Mucosa of rectum (tissue), 2 donors: Measurements from ENCODE around the gene HASPIN.

Source experiments
- H3K27ac ChIP-seq, 2 donors: one replicate each; pipeline ENCODE4 v1.7.0; 2013; ENCODE audit warnings: inconsistent platforms in 2 of 2, low read depth in 2 of 2, low read length in 2 of 2
- H3K27me3 ChIP-seq, 2 donors: one replicate each; pipeline ENCODE4 v1.7.0; 2013; ENCODE audit warnings: low read length in 2 of 2; ENCODE audit not compliant: control insufficient read depth in 2 of 2, insufficient read depth in 2 of 2
- H3K36me3 ChIP-seq, 2 donors: one replicate each; pipeline ENCODE4 v1.7.0; 2013; ENCODE audit warnings: low read length in 2 of 2; ENCODE audit not compliant: control insufficient read depth in 2 of 2, insufficient read depth in 2 of 2
- H3K4me1 ChIP-seq, 2 donors: one replicate each; pipeline ENCODE4 v1.7.0; 2013; ENCODE audit warnings: low read length in 2 of 2, mild to moderate bottlenecking in 1 of 2; ENCODE audit not compliant: control insufficient read depth in 2 of 2, insufficient read depth in 2 of 2
- H3K4me3 ChIP-seq, 2 donors: one replicate each; pipeline ENCODE4 v1.7.0; 2013; ENCODE audit warnings: low read length in 2 of 2
- H3K9ac ChIP-seq, 2 donors: one replicate each; pipeline ENCODE4 v1.7.0; 2013; ENCODE audit warnings: low read length in 2 of 2, low read depth in 1 of 2, mild to moderate bottlenecking in 1 of 2
- H3K9me3 ChIP-seq, 2 donors: one replicate each; pipeline ENCODE4 v1.7.0; 2013; ENCODE audit warnings: low read length in 2 of 2; ENCODE audit not compliant: control insufficient read depth in 2 of 2
- donor health status: healthy.
- donor health status: Normal muscosa, but diverticular disease.

HASPIN gene

GRCh38 chr17:3685174-3685573, 38.5 kb upstream of the HASPIN start:
- H3K9me3 ChIP-seq = no peaks in the 10 kb centered on the region
- H3K27ac ChIP-seq = no peak overlapping the region

GRCh38 chr17:3688027-3688553, 35.6 kb upstream of the HASPIN start:
- no peak overlapping the region for H3K9ac ChIP-seq
- no peaks in the 10 kb centered on the region for H3K9me3 ChIP-seq
- H3K4me3 ChIP-seq = no peak overlapping the region
- peaks cover 0 to 8% of the 10 kb centered on the region in 2 donors for H3K27me3 ChIP-seq
- no peaks in the 10 kb centered on the region for H3K36me3 ChIP-seq
- no peak overlapping the region for H3K27ac ChIP-seq
- H3K4me1 ChIP-seq = peaks cover 0 to under 1% of the 10 kb centered on the region in 2 donors

More at GRCh38 chr17:3685174-3685573, 38.5 kb upstream of the HASPIN start:
- Histone ChIP-seq H3K4me1 (peaks cover 0 to 3% of the 10 kb centered on the region in 2 donors), H3K36me3 (no peaks in the 10 kb centered on the region), H3K4me3 (no peak overlapping the region), H3K27me3 (peaks cover 0 to 8% of the 10 kb centered on the region in 2 donors), H3K9ac (no peak overlapping the region)

GRCh38 chr17:3688852-3689261, 34.8 kb upstream of the HASPIN start:
- H3K27ac ChIP-seq = no peak overlapping the region
- peaks cover 0 to 7% of the 10 kb centered on the region in 2 donors for H3K27me3 ChIP-seq
- H3K4me1 ChIP-seq = no peaks in the 10 kb centered on the region
- no peaks in the 10 kb centered on the region for H3K36me3 ChIP-seq
- no peak overlapping the region for H3K9ac ChIP-seq
- H3K4me3 ChIP-seq = no peak overlapping the region
- no peaks in the 10 kb centered on the region for H3K9me3 ChIP-seq

GRCh38 chr17:3689262-3690093, 34.2 kb upstream of the HASPIN start:
- Histone ChIP-seq H3K9ac (no peak overlapping the region), H3K27ac (no peak overlapping the region), H3K4me3 (no peak overlapping the region), H3K27me3 (peaks cover 1 to 6% of the 10 kb centered on the region in 2 donors), H3K9me3 (no peaks in the 10 kb centered on the region), H3K4me1 (no peaks in the 10 kb centered on the region), H3K36me3 (no peaks in the 10 kb centered on the region)

GRCh38 chr17:3690094-3690715, 33.5 kb upstream of the HASPIN start:
- Histone ChIP-seq H3K27me3 (peaks cover under 1 to 8% of the 10 kb centered on the region in 2 donors), H3K9me3 (no peaks in the 10 kb centered on the region), H3K4me1 (no peaks in the 10 kb centered on the region), H3K9ac (no peak overlapping the region), H3K4me3 (no peak overlapping the region), H3K36me3 (no peaks in the 10 kb centered on the region), H3K27ac (no peak overlapping the region)

GRCh38 chr17:3691617-3692067, 32.1 kb upstream of the HASPIN start:
- H3K9ac ChIP-seq = no peak overlapping the region
- no peak overlapping the region for H3K27ac ChIP-seq
- peaks cover 0 to 2% of the 10 kb centered on the region in 2 donors for H3K4me1 ChIP-seq
- no peak overlapping the region for H3K4me3 ChIP-seq
- no peaks in the 10 kb centered on the region for H3K36me3 ChIP-seq
- peaks cover 1 to 13% of the 10 kb centered on the region in 2 donors for H3K27me3 ChIP-seq
- no peaks in the 10 kb centered on the region for H3K9me3 ChIP-seq

- Histone ChIP-seq H3K27me3 (peaks cover 5 to 18% of the 10 kb centered on the region in 2 donors), H3K27ac (no peak overlapping the region), H3K9me3 (no peaks in the 10 kb centered on the region)
Measured at GRCh38 chr17:3692346-3692745, 31.4 kb upstream of the HASPIN start.

GRCh38 chr17:3693141-3693540, 30.6 kb upstream of the HASPIN start:
- peaks cover 9 to 18% of the 10 kb centered on the region in 2 donors for H3K27me3 ChIP-seq
- no peaks in the 10 kb centered on the region for H3K36me3 ChIP-seq
- no peak overlapping the region for H3K4me3 ChIP-seq
- no peak overlapping the region for H3K9ac ChIP-seq
- H3K9me3 ChIP-seq = no peaks in the 10 kb centered on the region
- no peak overlapping the region for H3K27ac ChIP-seq
- peaks cover 0 to 2% of the 10 kb centered on the region in 2 donors for H3K4me1 ChIP-seq

More at GRCh38 chr17:3692346-3692745, 31.4 kb upstream of the HASPIN start:
- Histone ChIP-seq H3K9ac (no peak overlapping the region), H3K4me3 (no peak overlapping the region), H3K4me1 (peaks cover 0 to 2% of the 10 kb centered on the region in 2 donors), H3K36me3 (no peaks in the 10 kb centered on the region)

GRCh38 chr17:3693829-3694231, 29.9 kb upstream of the HASPIN start:
- Histone ChIP-seq H3K9ac (no peak overlapping the region), H3K9me3 (no peaks in the 10 kb centered on the region), H3K27ac (no peak overlapping the region), H3K27me3 (peaks cover 9 to 18% of the 10 kb centered on the region in 2 donors), H3K4me3 (no peak overlapping the region), H3K36me3 (no peaks in the 10 kb centered on the region), H3K4me1 (peaks cover 0 to 2% of the 10 kb centered on the region in 2 donors)
